GM18870 (cell line): ENCODE data around the gene COL13A1.

Experiments used
- ATAC-seq: cut with Tn5 transposase; IDR thresholded peaks from one replicate; pipeline ENCODE4 v1.9.1; 2021; ENCODE audit warnings: moderate library complexity; ENCODE audit not compliant: unreplicated experiment

The COL13A1 gene

DNA sequence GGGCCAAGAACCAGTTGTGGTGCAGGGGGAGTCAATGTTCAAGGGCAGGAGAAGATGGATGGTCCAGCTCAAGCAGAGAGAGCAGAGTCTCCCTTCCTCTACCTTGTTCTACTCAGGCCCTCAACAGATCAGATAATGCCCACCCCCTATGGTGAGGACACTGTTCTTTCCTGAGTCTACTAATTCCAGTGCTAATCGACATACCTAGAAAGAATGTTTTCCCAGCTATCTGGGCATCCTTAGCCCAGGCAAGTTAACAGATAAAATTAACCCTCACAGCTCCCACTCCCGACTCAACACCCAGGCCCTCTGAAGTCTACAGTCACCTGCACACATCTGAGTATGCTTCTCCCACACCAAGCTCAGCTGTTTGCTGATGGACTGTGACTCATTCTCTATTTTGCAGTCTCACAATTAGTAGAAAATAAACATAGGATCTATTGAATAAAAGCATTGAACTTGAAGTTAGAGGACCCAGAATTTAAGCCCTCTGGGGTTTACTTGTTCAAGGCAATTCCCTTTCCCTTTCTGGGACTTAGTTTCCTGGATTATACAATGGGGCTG lies 17.1 kb downstream of the COL13A1 start:
- ATAC-seq: no peak

DNA sequence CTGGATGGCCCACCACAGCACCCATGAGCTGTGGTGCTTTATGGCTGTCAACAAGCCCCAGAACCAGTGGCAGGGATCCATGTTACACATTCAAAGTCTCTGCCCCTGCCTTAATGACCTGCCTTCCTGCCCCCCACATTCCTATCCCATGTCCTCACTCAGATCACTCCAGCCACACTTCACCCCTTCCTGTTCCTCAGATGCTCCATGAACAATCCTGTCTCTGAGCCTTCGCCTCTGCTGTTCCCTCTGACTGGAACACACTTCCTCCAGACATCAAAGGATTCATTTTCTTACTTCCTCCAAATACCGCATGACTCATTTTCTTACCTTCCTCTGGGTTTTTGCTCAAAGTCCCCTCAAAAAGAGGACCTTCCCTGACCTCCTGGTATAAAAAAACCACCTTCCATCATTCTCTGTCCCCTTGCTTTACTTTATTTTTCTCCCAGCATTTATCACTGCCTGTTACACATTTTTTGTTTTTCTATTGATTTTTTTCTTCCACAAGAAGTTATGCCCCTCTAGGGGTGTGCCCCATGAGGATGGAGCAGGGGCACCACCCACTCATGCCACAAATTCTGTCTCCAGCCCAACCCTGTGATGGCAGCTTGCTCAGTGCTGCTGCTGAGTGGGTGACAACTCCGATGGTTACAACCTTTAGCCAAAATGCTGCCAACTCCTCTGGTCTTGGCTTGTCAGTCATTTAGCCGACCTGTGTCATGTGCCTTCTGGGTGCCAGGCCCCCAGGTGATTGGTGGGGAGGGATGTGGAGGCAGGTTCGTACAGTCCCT lies 18.2 kb downstream of the COL13A1 start:
- ATAC-seq: no peak

DNA sequence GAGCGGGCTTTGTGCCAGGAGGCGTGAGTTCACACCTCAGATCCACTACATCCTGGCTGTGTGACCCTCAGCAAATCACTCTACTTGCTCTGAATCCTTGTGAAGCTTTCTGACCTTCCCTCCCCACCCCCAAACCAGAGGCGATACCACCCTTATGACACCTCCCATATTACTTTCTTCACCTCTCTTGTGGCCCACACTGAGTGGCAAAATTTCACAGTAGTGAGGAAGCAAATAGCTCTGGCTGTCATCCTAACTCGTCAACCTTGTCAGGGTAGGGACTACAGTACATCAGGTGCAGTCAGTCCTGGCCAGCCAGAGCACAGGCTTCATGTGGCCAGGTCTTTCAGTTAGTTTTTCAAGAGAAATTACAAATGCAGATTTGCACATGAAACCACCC lies 19.1 kb downstream of the COL13A1 start:
- ATAC-seq: no peak

DNA sequence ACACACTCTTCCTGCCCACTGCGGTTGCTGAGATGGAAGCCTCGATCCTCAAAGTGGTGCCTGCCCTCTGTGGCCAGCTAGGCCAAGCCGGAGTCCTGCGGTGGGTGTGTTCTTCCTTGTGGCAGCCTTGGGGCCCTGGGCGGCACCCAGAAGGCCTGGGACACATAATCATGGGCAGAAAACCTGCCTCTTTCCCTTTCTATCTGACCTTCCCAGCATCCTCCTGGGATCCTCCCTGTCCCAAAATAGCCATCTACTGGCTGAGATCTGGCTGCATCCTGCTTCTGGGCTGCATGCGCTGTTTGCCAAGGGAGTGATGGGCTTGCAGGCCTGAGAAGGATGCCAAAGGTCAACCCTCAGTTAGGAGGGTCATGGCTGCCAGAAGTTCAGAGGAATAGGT lies 23.9 kb downstream of the COL13A1 start:
- no peak for ATAC-seq

DNA sequence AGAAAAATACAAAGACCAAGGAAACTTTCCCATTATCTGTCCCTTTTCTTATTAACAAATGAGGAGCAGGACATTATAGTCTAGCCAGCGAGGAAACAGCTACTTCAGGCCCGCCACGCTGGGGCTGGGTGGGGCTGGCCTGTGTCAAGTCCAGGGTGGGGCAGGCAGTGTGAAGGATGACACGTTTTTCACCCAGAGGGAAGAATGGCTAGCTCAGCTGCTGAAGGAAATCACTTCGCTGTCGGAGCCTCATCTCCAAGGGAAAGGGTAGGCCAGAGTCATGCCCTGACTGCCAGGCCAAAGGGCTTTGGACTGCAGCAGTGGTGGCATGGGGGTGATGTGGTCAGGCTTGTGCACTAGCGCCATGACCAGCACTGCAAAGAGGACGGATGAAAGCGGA lies 24.4 kb downstream of the COL13A1 start:
- no peak for ATAC-seq

DNA sequence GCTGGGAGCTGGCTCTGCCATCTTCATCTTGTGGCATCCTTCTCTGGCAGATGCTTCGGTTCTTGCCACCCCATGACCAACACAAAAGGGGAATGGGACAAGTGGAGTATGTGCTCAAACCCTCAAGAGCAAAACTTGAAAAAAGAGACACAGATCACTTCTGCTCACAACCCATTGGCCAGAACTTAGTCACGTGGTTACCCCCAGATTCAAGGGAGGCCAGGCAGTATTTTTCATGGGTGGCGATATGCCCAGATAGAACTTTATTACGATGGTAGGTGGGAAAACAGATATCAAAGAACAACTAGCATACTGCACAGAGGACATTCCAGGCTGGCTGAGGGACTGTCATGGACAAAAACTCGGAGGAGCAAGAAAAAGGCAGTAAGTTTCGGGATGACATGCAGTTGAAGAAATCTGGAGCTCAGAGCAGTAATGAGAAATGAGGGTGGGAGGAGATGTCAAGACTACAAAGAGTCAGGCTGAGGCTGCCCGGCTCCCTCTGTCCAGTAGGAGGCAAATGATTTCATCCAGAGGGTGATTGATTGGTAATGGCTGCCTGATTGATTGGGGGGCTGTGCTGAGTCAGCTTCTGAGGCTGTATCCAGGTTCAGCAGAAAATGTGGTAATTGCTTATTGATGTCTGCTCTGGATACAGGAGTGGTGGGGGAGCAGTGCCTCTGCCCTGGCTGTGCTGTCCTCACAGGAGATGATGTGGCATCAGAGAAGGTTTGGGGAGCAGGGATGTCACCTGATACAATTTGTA lies 25.3 kb downstream of the COL13A1 start:
- no peak for ATAC-seq

DNA sequence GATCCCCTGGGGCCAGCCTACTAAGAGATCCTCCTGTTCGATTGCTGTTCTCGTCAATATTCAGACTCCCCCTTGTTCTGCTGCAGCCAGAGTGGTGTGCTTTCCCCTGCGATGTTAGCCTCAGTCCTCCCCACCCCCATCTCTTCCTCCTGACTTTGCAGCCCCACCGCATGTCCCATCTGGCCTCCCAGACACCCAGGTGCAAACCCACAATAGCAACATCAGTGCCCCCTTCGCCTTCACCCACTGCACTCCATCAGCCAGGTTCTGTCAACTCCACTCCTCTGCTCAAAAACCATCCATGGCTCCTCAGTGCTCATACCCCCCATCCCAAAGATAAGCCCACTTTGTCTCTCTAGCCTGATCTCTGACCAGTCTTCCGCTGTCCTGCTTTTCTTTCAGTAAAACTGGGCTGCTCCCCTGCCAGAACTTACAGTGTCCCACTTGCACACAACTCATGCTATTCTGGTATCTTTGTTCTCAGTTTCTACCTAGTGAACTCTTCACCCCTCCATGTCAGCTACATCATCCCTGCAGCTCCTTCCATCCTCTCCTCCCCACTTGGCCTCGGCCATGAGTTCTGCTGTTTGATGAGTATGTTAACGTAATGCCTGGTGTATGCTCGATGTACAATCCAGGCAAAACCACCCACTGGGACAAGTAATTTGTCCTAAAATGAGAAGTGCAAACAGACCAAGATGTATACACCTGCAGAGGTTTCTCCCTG lies 26.6 kb downstream of the COL13A1 start:
- no peak for ATAC-seq

DNA sequence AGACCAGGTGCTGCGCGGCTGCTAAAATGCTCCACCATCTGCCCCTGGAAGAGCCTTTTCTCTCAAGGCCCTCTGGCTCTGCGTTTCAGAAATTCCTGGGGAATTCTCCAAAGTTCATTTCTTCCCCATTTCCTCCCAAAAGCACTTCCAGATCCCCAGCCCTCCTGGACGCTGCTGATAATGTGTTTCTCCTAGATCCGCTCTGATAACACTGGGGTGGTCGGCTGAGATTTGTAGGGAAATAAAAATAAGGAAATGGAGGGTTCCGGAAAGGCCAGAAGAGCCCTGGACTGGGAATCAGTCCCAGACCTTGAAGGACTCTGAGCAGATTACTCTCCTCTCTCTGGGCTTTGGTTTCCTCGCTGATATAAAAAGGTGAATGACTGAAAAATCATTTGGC lies 28.1 kb downstream of the COL13A1 start:
- no peak for ATAC-seq

DNA sequence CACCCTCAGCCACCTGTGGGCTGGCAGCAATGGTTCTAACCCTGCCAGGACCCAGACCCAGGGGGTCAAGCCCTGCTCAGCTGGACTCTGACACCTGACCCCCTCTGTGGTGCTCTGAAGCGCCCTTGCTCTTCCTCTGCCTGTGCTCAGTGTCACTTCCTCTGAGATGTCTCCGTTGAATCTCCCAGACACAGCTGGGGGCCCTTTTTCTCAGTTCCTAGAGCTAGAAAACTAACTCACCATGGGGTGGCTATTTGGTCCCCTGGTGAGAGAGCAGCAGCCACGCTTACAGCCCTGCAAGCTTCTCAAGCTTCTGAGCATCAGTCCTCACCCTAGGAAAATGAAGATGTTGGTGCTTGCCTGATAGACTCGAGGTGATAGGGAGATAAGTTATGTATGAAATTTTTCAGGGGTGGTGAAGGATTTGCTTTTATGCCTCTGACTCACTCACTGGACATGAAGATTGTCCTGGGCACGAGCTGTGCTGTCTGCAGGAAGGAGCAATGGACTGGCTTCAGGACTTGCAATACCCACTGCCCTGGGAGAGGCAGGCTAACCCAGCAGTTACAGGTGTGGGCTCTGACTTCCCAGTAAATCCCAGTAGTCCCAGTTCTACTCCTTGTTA lies 29.6 kb downstream of the COL13A1 start:
- no peak for ATAC-seq

DNA sequence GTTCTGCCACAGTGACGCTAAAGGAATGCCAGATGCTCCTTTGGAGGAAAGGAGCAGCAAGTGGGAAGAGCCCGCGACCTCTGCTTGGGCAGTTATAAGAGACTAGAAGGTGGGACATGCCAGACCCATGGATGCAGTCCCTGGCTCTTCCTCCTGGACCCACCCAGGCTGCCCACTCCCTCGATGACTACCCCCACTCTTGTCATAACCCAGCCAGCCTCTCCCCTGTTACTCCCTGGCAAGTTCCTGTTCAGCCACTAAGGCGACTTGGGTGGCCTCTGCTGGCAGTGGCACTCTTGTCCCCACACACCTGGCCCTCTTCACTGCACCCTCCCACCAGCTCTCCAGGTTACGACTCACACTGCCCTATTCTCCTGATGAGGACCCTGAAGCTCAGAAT lies 33.5 kb downstream of the COL13A1 start:
- ATAC-seq: no peak

DNA sequence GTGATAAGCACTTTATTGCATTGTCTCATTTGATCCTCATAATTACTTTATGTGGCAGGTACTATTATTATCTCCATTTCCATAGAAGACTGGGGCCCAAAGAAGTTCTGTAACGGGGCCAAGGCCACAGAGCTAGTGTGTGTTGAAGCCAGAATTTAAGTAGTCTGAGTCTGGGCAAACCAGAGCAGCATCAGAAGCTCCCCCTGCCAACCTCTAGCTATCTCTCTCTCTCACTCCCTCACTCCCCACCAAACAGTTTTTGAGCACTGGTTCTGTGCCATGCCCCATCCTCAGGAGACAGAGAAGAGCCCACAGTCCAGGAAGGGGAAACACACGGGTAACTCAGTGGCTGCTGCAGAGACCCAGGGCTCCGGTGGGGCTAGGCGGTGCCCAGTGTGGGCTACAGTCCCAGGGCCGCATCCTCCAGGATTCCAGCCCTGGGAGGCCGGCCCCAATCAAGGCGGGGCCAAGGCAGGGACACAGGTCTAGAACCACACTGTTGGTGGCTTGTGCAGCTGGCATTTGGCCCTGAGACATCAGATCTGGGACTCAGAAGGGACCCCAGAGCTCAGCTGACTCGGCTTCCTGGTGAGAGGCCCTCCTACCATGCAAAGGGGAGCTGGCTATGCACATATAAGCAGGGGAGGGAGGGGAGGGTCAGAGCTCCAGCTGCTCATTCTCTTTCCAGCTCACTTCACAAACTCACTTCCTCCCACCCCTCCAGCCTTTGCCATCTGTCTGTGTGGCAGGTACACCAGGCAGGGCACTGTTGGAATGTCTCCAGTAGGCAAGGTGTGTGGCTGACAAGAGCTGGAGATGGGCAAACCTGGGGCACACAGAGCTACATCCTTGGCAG lies 34.4 kb downstream of the COL13A1 start:
- no peak for ATAC-seq

DNA sequence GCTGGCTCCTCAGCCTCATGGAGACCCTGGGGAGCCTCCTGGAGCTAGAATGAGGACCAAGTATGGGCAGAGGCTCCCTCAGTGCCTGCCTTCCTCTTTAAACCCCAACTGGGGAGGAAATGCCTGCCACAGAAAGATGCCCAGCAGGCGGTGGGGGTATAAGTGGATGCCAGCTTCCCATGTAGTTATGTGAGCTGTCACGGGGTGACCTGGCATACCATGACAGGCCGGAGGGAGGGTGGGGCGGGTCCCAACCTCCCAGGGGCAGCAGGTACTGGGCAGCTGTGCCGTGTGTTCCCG lies 35.0 kb downstream of the COL13A1 start:
- ATAC-seq: no peak

DNA sequence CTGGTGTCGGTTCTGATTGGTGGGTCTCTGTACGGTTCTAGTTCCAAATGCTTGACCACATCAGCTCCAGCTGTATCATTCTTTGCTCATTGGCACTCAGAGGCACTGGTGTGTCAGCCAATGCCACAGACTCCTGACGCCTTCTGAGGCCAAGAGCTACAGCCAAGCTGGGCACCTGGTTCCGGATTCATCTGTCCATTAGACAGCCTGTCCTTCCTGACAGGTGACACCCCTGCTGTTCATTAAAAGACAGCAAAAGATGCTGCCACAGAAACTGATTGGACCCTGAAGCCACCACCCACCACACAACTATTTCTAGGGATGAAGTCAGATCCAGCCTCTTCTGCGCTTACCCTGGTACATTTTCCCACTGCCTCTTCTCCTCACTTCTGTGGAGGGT lies 35.6 kb downstream of the COL13A1 start:
- no peak for ATAC-seq

DNA sequence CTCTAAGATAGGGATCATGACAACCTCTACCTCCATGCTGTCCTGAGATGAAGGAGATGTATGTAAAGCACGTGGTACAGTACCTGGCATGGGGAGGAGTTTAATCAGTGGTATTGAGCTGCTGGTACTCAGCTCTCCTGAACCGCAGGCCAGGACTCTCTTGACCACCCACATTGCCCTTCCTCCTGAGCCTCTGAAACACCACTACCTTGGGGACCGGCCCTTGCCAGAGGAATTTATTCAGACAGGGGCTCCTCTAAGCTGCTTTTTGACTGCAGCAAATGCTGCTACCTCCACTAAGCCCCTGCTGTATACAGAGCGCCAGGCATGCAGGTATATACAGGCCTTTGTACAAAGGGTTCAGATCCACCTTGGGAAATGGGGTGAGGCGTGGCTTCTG lies 36.7 kb downstream of the COL13A1 start:
- no peak for ATAC-seq

DNA sequence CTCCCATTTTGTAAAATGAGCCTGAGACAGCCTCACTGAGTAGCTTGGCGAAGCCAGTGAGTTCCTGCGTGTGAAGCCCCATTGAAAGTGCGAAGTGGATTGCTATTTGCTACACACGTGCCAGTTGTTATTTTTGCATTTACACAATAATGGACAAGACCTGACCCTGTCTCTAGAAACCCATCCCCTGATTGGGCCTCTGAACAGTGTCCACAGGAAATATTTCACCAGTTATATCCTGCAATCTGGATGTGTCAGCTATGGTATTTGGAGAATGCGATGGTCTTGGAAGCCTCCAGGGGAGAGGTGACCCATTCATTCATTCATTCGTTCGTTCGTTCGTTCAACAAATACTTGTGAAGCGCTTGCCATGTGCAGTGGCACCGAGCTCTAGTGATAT lies 37.1 kb downstream of the COL13A1 start:
- ATAC-seq: no peak

DNA sequence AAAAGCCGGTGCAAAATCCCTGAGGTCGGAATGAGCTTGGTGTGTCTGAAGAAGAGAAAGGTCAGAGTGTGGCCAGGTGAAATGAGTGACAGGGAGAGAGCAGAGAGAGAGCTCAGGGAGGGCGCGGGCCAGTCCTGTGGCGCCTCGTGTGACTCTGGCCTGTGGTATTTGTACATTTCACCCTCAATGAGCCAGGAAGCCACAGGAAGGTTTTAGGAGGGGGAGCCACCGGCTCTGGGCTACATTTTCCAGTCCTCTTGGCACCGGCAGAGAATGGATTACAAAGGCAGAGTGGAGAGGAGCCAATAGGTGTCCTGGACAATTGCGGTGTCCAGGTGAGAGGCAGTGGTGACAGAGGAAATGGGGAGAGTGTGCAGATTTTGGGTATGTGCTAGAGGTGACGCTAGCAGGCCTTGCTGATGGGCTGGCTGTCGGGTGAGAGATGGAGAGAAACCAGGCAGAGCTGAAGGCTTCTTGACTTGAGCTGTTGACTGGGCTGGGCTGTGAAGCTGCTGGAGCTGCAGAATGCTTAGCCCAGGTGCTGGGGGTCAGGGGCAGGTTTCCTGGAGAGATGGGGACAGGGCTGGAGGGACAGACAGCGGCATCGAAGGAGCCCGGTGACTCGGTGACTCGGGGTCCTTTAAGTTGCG lies 38.1 kb downstream of the COL13A1 start:
- ATAC-seq: no peak

DNA sequence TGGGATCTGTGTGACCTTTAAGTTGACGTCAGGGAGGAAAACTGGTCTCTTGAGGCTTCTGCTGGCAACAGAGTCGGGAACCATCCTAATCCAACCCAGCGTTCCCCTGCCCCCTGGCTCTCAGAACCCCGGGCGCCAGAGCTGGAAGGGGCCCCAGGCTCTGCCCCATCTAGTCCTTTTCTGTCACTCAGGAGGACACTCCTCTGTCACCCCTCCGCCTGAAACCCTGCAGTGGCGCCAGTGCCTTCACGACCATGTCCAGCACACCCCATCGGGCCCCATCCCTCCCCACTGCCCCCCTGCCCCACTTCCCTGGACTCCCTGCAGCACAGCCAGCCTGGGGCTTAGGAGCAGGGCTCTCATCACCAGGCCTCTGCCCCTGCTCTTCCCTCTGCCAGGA lies 39.1 kb downstream of the COL13A1 start:
- ATAC-seq: no peak

DNA sequence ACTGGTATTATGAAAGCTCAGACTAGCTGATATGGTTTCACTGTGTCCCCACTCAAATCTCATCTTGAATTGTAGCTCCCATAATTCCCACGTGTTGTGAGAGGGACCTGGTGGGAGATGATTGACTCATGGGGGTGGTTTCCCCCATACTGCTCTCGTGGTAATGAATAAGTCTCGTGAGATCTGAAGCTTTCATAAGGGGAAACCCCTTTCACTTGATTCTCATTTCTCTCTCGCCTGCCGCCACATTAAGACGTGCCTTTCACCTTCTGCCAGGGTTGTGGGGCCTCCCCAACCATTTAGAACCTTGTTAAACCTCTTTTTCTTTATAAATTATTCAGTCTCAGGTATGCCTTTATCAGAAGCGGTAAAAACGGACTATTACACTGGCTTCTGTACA lies 40.3 kb downstream of the COL13A1 start:
- ATAC-seq: no peak

DNA sequence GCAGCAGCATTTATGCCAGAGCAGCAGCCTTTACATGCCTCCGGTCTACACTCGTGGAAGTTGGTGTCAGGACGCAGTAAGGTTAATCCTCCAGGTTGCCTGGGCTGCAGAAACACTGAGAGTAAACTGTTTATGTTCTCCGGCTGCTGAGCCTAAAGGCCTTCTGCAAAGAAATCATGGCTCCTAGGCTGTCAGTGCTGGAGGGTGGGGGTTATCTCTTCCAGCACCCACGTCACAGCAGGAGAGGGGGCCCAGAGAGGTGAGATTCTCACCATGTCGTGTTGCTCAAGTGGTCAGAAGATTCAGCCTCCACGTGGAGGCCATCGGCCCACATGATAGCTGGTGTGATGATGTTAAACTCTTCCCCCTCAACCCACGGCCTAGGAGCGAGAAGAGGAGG lies 41.2 kb downstream of the COL13A1 start:
- ATAC-seq: no peak

DNA sequence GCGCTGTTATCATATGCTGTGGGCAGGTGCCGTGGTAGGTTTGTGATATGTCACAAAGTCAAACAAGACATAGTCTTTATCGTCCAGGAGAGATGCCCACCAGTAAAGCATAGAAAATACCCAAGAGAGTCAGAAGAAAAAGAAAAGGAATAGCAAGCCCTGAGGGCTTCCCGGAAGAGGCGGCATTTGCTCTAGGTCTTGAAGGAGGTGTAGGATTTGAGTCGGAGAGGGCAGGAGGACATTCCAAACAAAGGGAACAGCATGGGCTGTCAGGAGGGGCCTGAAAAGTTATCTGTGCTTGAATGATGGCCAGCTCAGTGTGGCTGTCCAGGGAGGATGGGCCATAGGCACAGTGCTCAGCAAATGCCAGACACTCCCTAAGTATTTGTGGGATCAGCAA lies 42.2 kb downstream of the COL13A1 start:
- no peak for ATAC-seq
